Measurements from ENCODE around the gene MED7. TPM values are rescaled to one million over a fixed set of nuclear protein-coding genes. Genes with fewer than 3 reads are reported as not detected.

Gene MED7
- total RNA-seq, 2 experiments from 2014 or later = 18.9 to 23.3 TPM

- ChIA-PET POLR2A (interaction anchor here (0.6 to 0.7 kb wide), 3 partner anchors 172 to 368 kb away, joined by 3 to 4 read pairs (median 3); no protein-coding TSS in a partner anchor), CTCF (ENCODE audit: unreplicated experiment) (no interaction called here)
- Histone ChIP-seq H3K4me1 (ENCODE audit: insufficient read depth, low read length, poor library complexity, severe bottlenecking) (peaks cover 24% of the 10 kb centered on the region), H3K4me3 (ENCODE audit: low read depth, low read length, poor library complexity, severe bottlenecking) (no peak overlapping the region), H3K27ac (ENCODE audit: low read depth, low read length, poor library complexity, severe bottlenecking) (no peak overlapping the region), H4K20me1 (ENCODE audit: insufficient read depth, low read length) (no peaks in the 10 kb centered on the region), H3K4me2 (ENCODE audit: low read length) (no peak overlapping the region), H3K79me2 (ENCODE audit: insufficient read depth, low read depth, low read length) (peaks cover 7% of the 10 kb centered on the region; the same call in 1 of the 2 replicates), H3K36me3 (ENCODE audit: insufficient read depth, low read length) (no peaks in the 10 kb centered on the region), H3K9me2 (ENCODE audit: insufficient read depth, low read length) (no peaks in the 10 kb centered on the region), H3K9me3 (ENCODE audit: low read length) (no peaks in the 10 kb centered on the region), H2AFZ (ENCODE audit: low read length) (no peak overlapping the region)
- no peak for DNase-seq (ENCODE audit: low spot score)
- BruUV-seq (replicated peaks) = no TSS peak
- TF ChIP-seq CTCF (conservative IDR thresholded peaks at IDR 0.05; ENCODE audit: low read length) (no peak), EZH2phosphoT487 (IDR thresholded peaks at IDR 0.05; ENCODE audit: borderline replicate concordance, low read depth, low read length) (no peak)
- intact Hi-C loops (cut with micrococcal nuclease; ENCODE audit: unreplicated experiment) = no loop called here
Measured at GRCh38 chr5:157113002-157113401, 29.7 kb downstream of the MED7 start.

- ChIA-PET CTCF (ENCODE audit: unreplicated experiment) (interaction anchor here (1.1 kb wide), 1 partner anchor 11 kb away, joined by 3 read pairs; no protein-coding TSS in a partner anchor), POLR2A (interaction anchor here (0.8 to 1.9 kb wide), 5 partner anchors 14 to 410 kb away, joined by 3 to 10 read pairs (median 3); partner anchors contain the start of gene MED7)
- H3K4me3 ChIP-seq (ENCODE audit: low read depth, low read length, poor library complexity, severe bottlenecking) = peak overlapping the region; percentile 63
Measured at GRCh38 chr5:157109744-157110143, 32.9 kb downstream of the MED7 start.

More at GRCh38 chr5:157109744-157110143, 32.9 kb downstream of the MED7 start:
- Histone ChIP-seq H3K27ac (ENCODE audit: low read depth, low read length, poor library complexity, severe bottlenecking) (peak overlapping the region; percentile 82), H3K36me3 (ENCODE audit: insufficient read depth, low read length) (0 out of 2 replicates have a peak, but pooled peaks cover 3% of the 10 kb centered on the region), H4K20me1 (ENCODE audit: insufficient read depth, low read length) (no peaks in the 10 kb centered on the region), H3K4me1 (ENCODE audit: insufficient read depth, low read length, poor library complexity, severe bottlenecking) (peaks cover 42% of the 10 kb centered on the region), H3K4me2 (ENCODE audit: low read length) (peak overlapping the region; percentile 78), H3K9me3 (ENCODE audit: low read length) (no peaks in the 10 kb centered on the region), H2AFZ (ENCODE audit: low read length) (peak overlapping the region; percentile 95), H3K9me2 (ENCODE audit: insufficient read depth, low read length) (no peaks in the 10 kb centered on the region), H3K79me2 (ENCODE audit: insufficient read depth, low read depth, low read length) (peaks cover 9% of the 10 kb centered on the region; the same call in 1 of the 2 replicates)
- intact Hi-C loops (cut with micrococcal nuclease; ENCODE audit: unreplicated experiment) = loop anchor here (2.0 kb wide), 1 partner anchor 129 kb away; no protein-coding TSS in a partner anchor
- no TSS peak for BruUV-seq (replicated peaks)
- TF ChIP-seq CTCF (conservative IDR thresholded peaks at IDR 0.05; ENCODE audit: low read length) (no peak), EZH2phosphoT487 (IDR thresholded peaks at IDR 0.05; ENCODE audit: borderline replicate concordance, low read depth, low read length) (no peak)
- DNase-seq (ENCODE audit: low spot score) = peak; percentile 80

Measured in OCI-LY7 (cell line).